GM18907 (cell line): Measurements from ENCODE around the gene CACNG8.
"Not testable (repeated sequence)": the region's sequence is repeated elsewhere in the genome, so short reads cannot be mapped to it uniquely, and the experiment has no call there.

Source experiments
- ATAC-seq: cut with Tn5 transposase; IDR thresholded peaks from one replicate; pipeline ENCODE4 v1.9.1; 2021; ENCODE audit warnings: mild to moderate bottlenecking, moderate library complexity; ENCODE audit not compliant: unreplicated experiment

The CACNG8 gene

GRCh38 chr19:54030895-54031586 is 68.3 kb downstream of the CACNG8 start:
- no peak for ATAC-seq

GRCh38 chr19:54035215-54036178 is 72.8 kb downstream of the CACNG8 start:
- ATAC-seq: no peak

DNA sequence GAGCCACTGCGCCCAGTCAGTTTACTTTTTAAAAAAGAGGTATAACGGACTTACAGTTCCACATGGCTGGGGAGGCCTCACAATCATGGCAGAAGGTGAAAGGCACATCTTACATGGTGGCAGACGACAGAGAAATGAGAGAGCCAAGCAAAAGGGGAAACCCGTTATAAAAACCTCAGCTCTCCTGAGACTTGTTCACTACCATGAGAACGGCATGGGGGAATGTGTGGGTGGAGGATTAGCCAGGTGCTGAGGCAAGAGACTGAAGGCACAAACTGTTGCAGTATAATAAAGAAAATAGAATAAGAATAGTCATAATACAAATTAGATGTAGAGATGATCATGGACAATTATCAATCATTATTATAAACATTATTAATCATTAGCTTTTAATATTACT is 73.8 kb downstream of the CACNG8 start:
- not testable (repeated sequence) for ATAC-seq
